Measurements from ENCODE around the gene CHMP6.
A peak's percentile ranks its signal among the peaks of the same experiment; 100 is the strongest.

CHMP6 gene

GRCh38 chr17:80969030-80969673 lies 22.5 kb upstream of the CHMP6 start:
- Histone ChIP-seq H2AFZ (ENCODE audit: low read length) (no peak overlapping the region), H3K4me3 (ENCODE audit: low read length in 2 of 2) (no peak overlapping the region), H2BK5ac (ENCODE audit: low read length) (peak overlapping the region; percentile 54), H3K14ac (ENCODE audit: low read length) (peak overlapping the region; percentile 94), H2BK120ac (ENCODE audit: low read depth, low read length) (no peak overlapping the region), H3K79me1 (ENCODE audit: low read depth, low read length) (peaks cover 3% of the 10 kb centered on the region), H3K4me1 (ENCODE audit: control insufficient read depth in 2 of 2, insufficient read depth in 1 of 2, low read depth in 1 of 2, low read length in 2 of 2) (peaks cover 15 to 24% of the 10 kb centered on the region in 2 donors), H3K4ac (ENCODE audit: low read length) (no peak overlapping the region), H3K4me2 (ENCODE audit: insufficient read depth, low read length, poor library complexity, severe bottlenecking) (no peak overlapping the region), H3K27me3 (ENCODE audit: control insufficient read depth in 3 of 3, insufficient read depth in 3 of 3, low read depth in 1 of 3, low read length in 3 of 3) (no peaks in the 10 kb centered on the region), H3K36me3 (replicated peaks in 1 of 2; ENCODE audit: control insufficient read depth in 2 of 2, insufficient read depth in 2 of 2, low read length in 2 of 2) (peaks cover 3 to 6% of the 10 kb centered on the region in 2 donors), H3K18ac (ENCODE audit: low read length) (peak overlapping the region; percentile 44), H3K23ac (ENCODE audit: low read depth, low read length, poor library complexity) (peak overlapping the region; percentile 91), H3K9me3 (replicated peaks in 1 of 2; ENCODE audit: control insufficient read depth in 2 of 2, insufficient read depth in 1 of 2, low read depth in 1 of 2, low read length in 2 of 2) (no peaks in the 10 kb centered on the region), H2BK12ac (ENCODE audit: low read length) (no peak overlapping the region), H4K8ac (ENCODE audit: low read depth, low read length) (no peak overlapping the region), H2AK5ac (ENCODE audit: low read depth, low read length) (peak overlapping the region; percentile 99), H3K9ac (ENCODE audit: low read depth, low read length, poor library complexity) (peak overlapping the region; percentile 17), H4K91ac (ENCODE audit: low read depth, low read length, poor library complexity) (no peak overlapping the region), H2BK15ac (ENCODE audit: low read length) (peak overlapping the region; percentile 96), H3K27ac (replicated peaks; ENCODE audit: low read length) (no peak overlapping the region)
- WGBS, 2 donors (ENCODE audit: extremely low coverage in 2 of 2, insufficient read length in 2 of 2, insufficient replicate concordance in 1 of 2): no CpG with 5 or more reads among the region's 20 CpGs
- DNase-seq (ENCODE audit: low spot score): no peak

DNA sequence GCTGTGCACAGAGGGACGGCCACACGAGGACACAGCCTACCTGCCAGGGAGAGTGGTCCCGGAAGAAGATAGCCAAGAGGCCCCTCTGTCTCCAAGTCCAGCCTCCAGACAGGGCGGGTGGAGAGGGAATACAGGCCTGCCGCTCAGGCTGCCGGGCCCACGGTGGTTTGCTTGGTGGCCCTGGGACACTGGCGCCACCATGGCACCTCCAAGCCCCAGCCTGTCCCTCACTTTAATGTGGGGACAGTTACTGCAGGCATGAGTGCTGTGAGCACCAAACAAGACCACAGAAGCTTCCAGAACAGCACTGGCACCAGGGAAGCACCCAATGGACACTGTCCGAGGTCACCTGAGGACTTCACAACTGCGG lies 22.0 kb upstream of the CHMP6 start:
- Histone ChIP-seq H3K79me1 (ENCODE audit: low read depth, low read length) (peaks cover 3% of the 10 kb centered on the region), H3K23ac (ENCODE audit: low read depth, low read length, poor library complexity) (peak overlapping the region; percentile 91), H2BK12ac (ENCODE audit: low read length) (peak overlapping the region; percentile 97), H3K4ac (ENCODE audit: low read length) (peak overlapping the region; percentile 93), H3K27me3 (ENCODE audit: control insufficient read depth in 3 of 3, insufficient read depth in 3 of 3, low read depth in 1 of 3, low read length in 3 of 3) (no peaks in the 10 kb centered on the region), H3K9ac (ENCODE audit: low read depth, low read length, poor library complexity) (no peak overlapping the region), H2BK5ac (ENCODE audit: low read length) (peak overlapping the region; percentile 54), H4K8ac (ENCODE audit: low read depth, low read length) (peak overlapping the region; percentile 98), H3K4me3 (ENCODE audit: low read length in 2 of 2) (no peak overlapping the region), H3K36me3 (replicated peaks in 1 of 2; ENCODE audit: control insufficient read depth in 2 of 2, insufficient read depth in 2 of 2, low read length in 2 of 2) (peaks cover 3 to 6% of the 10 kb centered on the region in 2 donors), H3K4me2 (ENCODE audit: insufficient read depth, low read length, poor library complexity, severe bottlenecking) (no peak overlapping the region), H3K4me1 (ENCODE audit: control insufficient read depth in 2 of 2, insufficient read depth in 1 of 2, low read depth in 1 of 2, low read length in 2 of 2) (peaks cover 12 to 19% of the 10 kb centered on the region in 2 donors), H3K14ac (ENCODE audit: low read length) (peak overlapping the region; percentile 94), H3K18ac (ENCODE audit: low read length) (peak overlapping the region; percentile 39), H4K91ac (ENCODE audit: low read depth, low read length, poor library complexity) (peak overlapping the region; percentile 72), H3K9me3 (replicated peaks in 1 of 2; ENCODE audit: control insufficient read depth in 2 of 2, insufficient read depth in 1 of 2, low read depth in 1 of 2, low read length in 2 of 2) (no peaks in the 10 kb centered on the region), H2AK5ac (ENCODE audit: low read depth, low read length) (peak overlapping the region; percentile 99), H3K27ac (replicated peaks; ENCODE audit: low read length) (no peak overlapping the region), H2AFZ (ENCODE audit: low read length) (no peak overlapping the region), H2BK15ac (ENCODE audit: low read length) (peak overlapping the region; percentile 96), H2BK120ac (ENCODE audit: low read depth, low read length) (no peak overlapping the region)
- WGBS, 2 donors (ENCODE audit: extremely low coverage in 2 of 2, insufficient read length in 2 of 2, insufficient replicate concordance in 1 of 2): no CpG with 5 or more reads among the region's 10 CpGs
- no peak for DNase-seq (ENCODE audit: low spot score)

- Histone ChIP-seq H3K4me3 (ENCODE audit: low read length in 2 of 2) (peak overlapping the region in 1 of 2 donors; percentile 0), H3K4me1 (ENCODE audit: control insufficient read depth in 2 of 2, insufficient read depth in 1 of 2, low read depth in 1 of 2, low read length in 2 of 2) (peaks cover 12 to 14% of the 10 kb centered on the region in 2 donors), H3K23ac (ENCODE audit: low read depth, low read length, poor library complexity) (peak overlapping the region; percentile 91), H2AK5ac (ENCODE audit: low read depth, low read length) (peak overlapping the region; percentile 99), H3K36me3 (replicated peaks in 1 of 2; ENCODE audit: control insufficient read depth in 2 of 2, insufficient read depth in 2 of 2, low read length in 2 of 2) (peaks cover 1 to 2% of the 10 kb centered on the region in 2 donors), H3K4me2 (ENCODE audit: insufficient read depth, low read length, poor library complexity, severe bottlenecking) (peak overlapping the region; percentile 18), H3K27ac (replicated peaks; ENCODE audit: low read length) (no peak overlapping the region), H2AFZ (ENCODE audit: low read length) (peak overlapping the region; percentile 11), H3K14ac (ENCODE audit: low read length) (peak overlapping the region; percentile 97), H4K91ac (ENCODE audit: low read depth, low read length, poor library complexity) (no peak overlapping the region), H4K8ac (ENCODE audit: low read depth, low read length) (peak overlapping the region; percentile 98), H3K79me1 (ENCODE audit: low read depth, low read length) (peaks cover 3% of the 10 kb centered on the region), H2BK12ac (ENCODE audit: low read length) (peak overlapping the region; percentile 97), H3K9me3 (replicated peaks in 1 of 2; ENCODE audit: control insufficient read depth in 2 of 2, insufficient read depth in 1 of 2, low read depth in 1 of 2, low read length in 2 of 2) (no peaks in the 10 kb centered on the region), H3K18ac (ENCODE audit: low read length) (peak overlapping the region; percentile 39), H3K4ac (ENCODE audit: low read length) (peak overlapping the region; percentile 93), H2BK120ac (ENCODE audit: low read depth, low read length) (peak overlapping the region; percentile 81), H2BK5ac (ENCODE audit: low read length) (peak overlapping the region; percentile 54), H2BK15ac (ENCODE audit: low read length) (peak overlapping the region; percentile 96), H3K9ac (ENCODE audit: low read depth, low read length, poor library complexity) (peak overlapping the region; percentile 84), H3K27me3 (ENCODE audit: control insufficient read depth in 3 of 3, insufficient read depth in 3 of 3, low read depth in 1 of 3, low read length in 3 of 3) (no peaks in the 10 kb centered on the region)
- WGBS, 2 donors (ENCODE audit: extremely low coverage in 2 of 2, insufficient read length in 2 of 2, insufficient replicate concordance in 1 of 2): no CpG with 5 or more reads among the region's 20 CpGs
- DNase-seq (ENCODE audit: low spot score): no peak
These were observed 21.4 kb upstream of the CHMP6 start for GRCh38 chr17:80970044-80970761.
